ENCODE data around the gene ANGPTL7.

DNA sequence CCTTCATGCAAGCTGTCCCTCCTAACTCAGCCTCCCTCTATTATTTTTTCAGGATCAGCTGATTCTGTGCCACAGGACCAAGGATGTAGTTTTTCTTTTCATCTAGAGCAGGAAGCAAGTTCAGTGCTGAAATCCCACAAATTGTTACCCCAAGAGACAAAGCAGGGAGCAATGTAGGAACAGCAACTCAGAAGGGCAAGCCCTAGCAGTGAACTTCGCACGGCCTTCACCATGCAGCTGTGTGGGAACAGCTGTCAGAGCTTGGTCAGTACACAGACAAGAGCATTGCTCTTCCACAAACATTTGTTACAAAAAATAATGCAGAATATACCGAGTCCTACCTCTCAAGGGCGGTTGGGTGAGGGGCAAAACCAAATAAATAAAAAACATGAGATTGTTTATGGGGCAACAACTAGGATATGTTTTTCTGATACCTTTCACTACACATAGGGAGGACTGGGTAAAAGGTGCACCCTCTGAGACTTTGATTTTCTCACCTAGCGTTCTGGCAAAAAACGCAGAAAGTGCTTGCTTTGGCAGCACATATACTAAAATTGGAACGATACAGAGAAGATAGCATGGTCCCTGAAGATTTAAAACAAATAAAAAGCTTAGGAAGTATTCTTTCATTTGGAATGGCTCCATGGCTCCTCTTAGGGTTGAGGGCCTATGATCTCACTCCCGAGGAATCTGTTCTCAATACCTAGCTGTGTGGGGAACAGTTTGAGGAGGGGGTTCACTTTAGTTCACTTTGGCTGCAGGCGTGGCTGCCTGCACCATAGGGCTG is 37.1 kb upstream of the ANGPTL7 start:
- TF ChIP-seq, protein P1, sequence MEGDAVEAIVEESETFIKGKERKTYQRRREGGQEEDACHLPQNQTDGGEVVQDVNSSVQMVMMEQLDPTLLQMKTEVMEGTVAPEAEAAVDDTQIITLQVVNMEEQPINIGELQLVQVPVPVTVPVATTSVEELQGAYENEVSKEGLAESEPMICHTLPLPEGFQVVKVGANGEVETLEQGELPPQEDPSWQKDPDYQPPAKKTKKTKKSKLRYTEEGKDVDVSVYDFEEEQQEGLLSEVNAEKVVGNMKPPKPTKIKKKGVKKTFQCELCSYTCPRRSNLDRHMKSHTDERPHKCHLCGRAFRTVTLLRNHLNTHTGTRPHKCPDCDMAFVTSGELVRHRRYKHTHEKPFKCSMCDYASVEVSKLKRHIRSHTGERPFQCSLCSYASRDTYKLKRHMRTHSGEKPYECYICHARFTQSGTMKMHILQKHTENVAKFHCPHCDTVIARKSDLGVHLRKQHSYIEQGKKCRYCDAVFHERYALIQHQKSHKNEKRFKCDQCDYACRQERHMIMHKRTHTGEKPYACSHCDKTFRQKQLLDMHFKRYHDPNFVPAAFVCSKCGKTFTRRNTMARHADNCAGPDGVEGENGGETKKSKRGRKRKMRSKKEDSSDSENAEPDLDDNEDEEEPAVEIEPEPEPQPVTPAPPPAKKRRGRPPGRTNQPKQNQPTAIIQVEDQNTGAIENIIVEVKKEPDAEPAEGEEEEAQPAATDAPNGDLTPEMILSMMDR (IDR thresholded peaks at IDR 0.05 in 2 of 3, conservative IDR thresholded peaks at IDR 0.05 in 1 of 3; ENCODE audit: borderline replicate concordance in 1 of 3, insufficient read depth in 1 of 3, low read depth in 2 of 3, low read length in 2 of 3): no peak
- TF ChIP-seq POLR2AphosphoS5 (IDR thresholded peaks at IDR 0.05; ENCODE audit: low read depth, low read length): no peak
- TF ChIP-seq POLR2A (IDR thresholded peaks at IDR 0.05; ENCODE audit: borderline replicate concordance, extremely low read depth, insufficient read depth, insufficient read length): no peak
- TF ChIP-seq ZNF274 (IDR thresholded peaks at IDR 0.05; ENCODE audit: low read depth, low read length): no peak
